ENCODE results near the gene ZNF668.

The ZNF668 gene

GRCh38 chr16:31073970-31074813 lies at the start of gene ZNF668, which contains the start of gene ZNF646:
Gene ZNF668, minus strand, starts transcription at chr16:31074240. Its CDS starts 9,781 bp downstream, at chr16:31064459.
Gene ZNF646, plus strand, starts transcription at chr16:31074422. Its CDS starts 1,903 bp downstream, at chr16:31076325.
- DNase-seq: peak; percentile 98

- no peak for DNase-seq
Measured at GRCh38 chr16:31120129-31120528, 46.1 kb upstream of the ZNF668 start.

- DNase-seq: no peak
Measured at GRCh38 chr16:31118223-31119155, 44.4 kb upstream of the ZNF668 start.

- DNase-seq: peak; percentile 96
Measured at GRCh38 chr16:31117384-31118222, 43.6 kb upstream of the ZNF668 start, which contains the start of gene KAT8. Gene KAT8, plus strand, starts transcription at chr16:31117664. Its CDS starts 18 bp downstream, at chr16:31117682.

- DNase-seq: no peak
Measured at GRCh38 chr16:31114468-31114867, 40.4 kb upstream of the ZNF668 start.

- no peak for DNase-seq
Measured at GRCh38 chr16:31113121-31114120, 39.4 kb upstream of the ZNF668 start.

- no peak for DNase-seq
Measured at GRCh38 chr16:31112711-31113110, 38.7 kb upstream of the ZNF668 start.

- no peak for DNase-seq
Measured at GRCh38 chr16:31111881-31112466, 37.9 kb upstream of the ZNF668 start.

GRCh38 chr16:31110106-31111034 lies 36.3 kb upstream of the ZNF668 start:
- DNase-seq: no peak

GRCh38 chr16:31109622-31110021 lies 35.6 kb upstream of the ZNF668 start:
- DNase-seq: no peak

- no peak for DNase-seq
Measured at GRCh38 chr16:31108794-31109558, 34.9 kb upstream of the ZNF668 start.

- peak; percentile 41 for DNase-seq
Measured at GRCh38 chr16:31108035-31108793, 34.2 kb upstream of the ZNF668 start, which contains the start of gene BCKDK. Gene BCKDK, plus strand, starts transcription at chr16:31108386. Its CDS starts 838 bp downstream, at chr16:31109224.

- DNase-seq: no peak
Measured at GRCh38 chr16:31107465-31107867, 33.4 kb upstream of the ZNF668 start.

- no peak for DNase-seq
Measured at GRCh38 chr16:31106509-31107464, 32.7 kb upstream of the ZNF668 start.

- DNase-seq: no peak
Measured at GRCh38 chr16:31105677-31106213, 31.7 kb upstream of the ZNF668 start.

Data from NCI-H1105 (cell line).